Measurements from ENCODE around the gene CRYL1. TPM values are rescaled to one million over a fixed set of nuclear protein-coding genes. Genes with fewer than 3 reads are reported as not detected.

Gene CRYL1
- total RNA-seq, 6 experiments from 2014 or later: 10.9 to 13.2 (median 12.0) TPM

- peaks cover 10% of the 10 kb centered on the region for H3K9me3 Mint-ChIP-seq
- no peak overlapping the region for H3K27ac Mint-ChIP-seq
- no peak for TF ChIP-seq CTCF (IDR thresholded peaks at IDR 0.05)
- H3K4me3 Mint-ChIP-seq: no peak overlapping the region
- DNase-seq: no peak
- H3K36me3 Mint-ChIP-seq (ENCODE audit: low read depth): peaks cover 5% of the 10 kb centered on the region
- H3K4me1 Mint-ChIP-seq (ENCODE audit: low read depth): no peaks in the 10 kb centered on the region
- peaks cover 6% of the 10 kb centered on the region for H3K27me3 Mint-ChIP-seq (ENCODE audit: insufficient read depth)
These were observed 34.2 kb upstream of the CRYL1 start for GRCh38 chr13:20559659-20560356.

GRCh38 chr13:20558982-20559381, 33.3 kb upstream of the CRYL1 start:
- no peak for TF ChIP-seq CTCF (IDR thresholded peaks at IDR 0.05)
- H3K27ac Mint-ChIP-seq: no peak overlapping the region
- H3K4me1 Mint-ChIP-seq (ENCODE audit: low read depth): no peaks in the 10 kb centered on the region
- H3K4me3 Mint-ChIP-seq: no peak overlapping the region
- peaks cover 6% of the 10 kb centered on the region for H3K27me3 Mint-ChIP-seq (ENCODE audit: insufficient read depth)
- no peak for DNase-seq
- peaks cover 4% of the 10 kb centered on the region; the same call in 1 of the 2 replicates for H3K9me3 Mint-ChIP-seq
- no peaks in the 10 kb centered on the region for H3K36me3 Mint-ChIP-seq (ENCODE audit: low read depth)

- peaks cover 16% of the 10 kb centered on the region; the same call in 1 of the 2 replicates for H3K4me1 Mint-ChIP-seq (ENCODE audit: low read depth)
- H3K4me3 Mint-ChIP-seq: no peak overlapping the region
- H3K27me3 Mint-ChIP-seq (ENCODE audit: insufficient read depth): peaks cover 3% of the 10 kb centered on the region
- TF ChIP-seq CTCF (IDR thresholded peaks at IDR 0.05): no peak
- no peak for DNase-seq
- H3K36me3 Mint-ChIP-seq (ENCODE audit: low read depth): no peaks in the 10 kb centered on the region
- H3K27ac Mint-ChIP-seq: no peak overlapping the region
- no peaks in the 10 kb centered on the region for H3K9me3 Mint-ChIP-seq
These were observed 27.7 kb upstream of the CRYL1 start for GRCh38 chr13:20553311-20553710.

- TF ChIP-seq CTCF (IDR thresholded peaks at IDR 0.05): peak; percentile 11; the same call in 1 of the 2 replicates
- Mint-ChIP-seq H3K9me3 (no peaks in the 10 kb centered on the region), H3K36me3 (ENCODE audit: low read depth) (no peaks in the 10 kb centered on the region), H3K27me3 (ENCODE audit: insufficient read depth) (peaks cover 3% of the 10 kb centered on the region), H3K4me1 (ENCODE audit: low read depth) (peaks cover 16% of the 10 kb centered on the region; the same call in 1 of the 2 replicates), H3K4me3 (no peak overlapping the region), H3K27ac (no peak overlapping the region)
- DNase-seq: no peak
These were observed 25.1 kb upstream of the CRYL1 start for GRCh38 chr13:20550799-20551198.

GRCh38 chr13:20547479-20547908, 21.8 kb upstream of the CRYL1 start:
- Mint-ChIP-seq H3K4me3 (no peak overlapping the region), H3K4me1 (ENCODE audit: low read depth) (peaks cover 16% of the 10 kb centered on the region; the same call in 1 of the 2 replicates), H3K27me3 (ENCODE audit: insufficient read depth) (peaks cover 4% of the 10 kb centered on the region), H3K36me3 (ENCODE audit: low read depth) (no peaks in the 10 kb centered on the region), H3K27ac (no peak overlapping the region), H3K9me3 (no peaks in the 10 kb centered on the region)
- TF ChIP-seq CTCF (IDR thresholded peaks at IDR 0.05): no peak
- DNase-seq: no peak
